Putamen (tissue), 1 donor: ENCODE measurements around the gene GALNT8.
"Not testable (repeated sequence)": the region's sequence is repeated elsewhere in the genome, so short reads cannot be mapped to it uniquely, and the experiment has no call there.

Source experiments
- DNase-seq: peaks from one replicate; pipeline ENCODE4 v3.0.0-alpha.2; 2016; ENCODE audit warnings: low spot score

GALNT8 gene, protein sequence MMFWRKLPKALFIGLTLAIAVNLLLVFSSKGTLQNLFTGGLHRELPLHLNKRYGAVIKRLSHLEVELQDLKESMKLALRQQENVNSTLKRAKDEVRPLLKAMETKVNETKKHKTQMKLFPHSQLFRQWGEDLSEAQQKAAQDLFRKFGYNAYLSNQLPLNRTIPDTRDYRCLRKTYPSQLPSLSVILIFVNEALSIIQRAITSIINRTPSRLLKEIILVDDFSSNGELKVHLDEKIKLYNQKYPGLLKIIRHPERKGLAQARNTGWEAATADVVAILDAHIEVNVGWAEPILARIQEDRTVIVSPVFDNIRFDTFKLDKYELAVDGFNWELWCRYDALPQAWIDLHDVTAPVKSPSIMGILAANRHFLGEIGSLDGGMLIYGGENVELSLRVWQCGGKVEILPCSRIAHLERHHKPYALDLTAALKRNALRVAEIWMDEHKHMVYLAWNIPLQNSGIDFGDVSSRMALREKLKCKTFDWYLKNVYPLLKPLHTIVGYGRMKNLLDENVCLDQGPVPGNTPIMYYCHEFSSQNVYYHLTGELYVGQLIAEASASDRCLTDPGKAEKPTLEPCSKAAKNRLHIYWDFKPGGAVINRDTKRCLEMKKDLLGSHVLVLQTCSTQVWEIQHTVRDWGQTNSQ

DNA sequence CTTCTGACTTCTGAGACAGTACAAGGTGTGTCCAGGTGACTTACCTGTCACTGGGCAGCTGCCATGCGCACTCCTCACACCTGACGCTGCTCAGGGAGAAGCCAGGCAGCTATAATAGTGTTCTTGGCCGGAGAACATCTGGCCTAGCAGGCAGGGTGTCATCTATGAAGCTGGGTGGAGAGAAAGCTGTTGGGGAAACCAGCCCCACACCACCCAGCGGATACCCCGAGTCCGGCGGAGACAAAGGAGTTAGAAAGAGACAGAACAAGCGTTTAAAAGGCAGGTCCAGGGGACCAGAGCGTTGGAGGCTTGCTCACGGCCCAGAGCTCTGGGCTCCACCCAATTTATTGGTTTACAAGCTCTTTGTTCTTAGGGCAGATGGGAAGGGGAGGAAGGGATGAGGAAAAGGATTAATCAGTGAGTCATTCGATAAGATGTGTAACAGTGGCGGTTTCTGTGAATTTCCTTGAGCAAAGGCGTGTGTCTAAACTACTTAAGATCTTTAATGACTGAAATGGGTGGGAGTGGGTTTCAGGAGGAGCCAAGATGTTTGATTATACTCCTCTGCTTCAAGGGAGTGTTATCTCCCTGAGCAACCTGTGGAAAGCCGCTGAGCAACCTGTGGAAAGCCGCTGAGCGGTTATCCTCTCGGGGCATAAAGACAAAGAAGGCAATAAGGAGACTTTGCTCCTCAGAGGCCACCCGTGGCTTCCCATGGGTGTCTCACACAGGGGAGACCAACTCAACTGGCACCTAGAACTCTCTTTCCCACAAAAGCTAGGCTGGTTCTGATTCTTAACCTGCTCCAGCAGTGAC lies at the start of gene GALNT8:
TSS of gene GALNT8 (plus strand) at position 580 of the 816 bp plus-strand sequence. CDS start 278 bp downstream, outside the sequence.
- no peak for DNase-seq

- no peak for DNase-seq
These were observed 40.5 kb upstream of the GALNT8 start for GRCh38 chr12:4679711-4680110.

GRCh38 chr12:4681732-4682131 lies 38.5 kb upstream of the GALNT8 start:
- DNase-seq = no peak

DNA sequence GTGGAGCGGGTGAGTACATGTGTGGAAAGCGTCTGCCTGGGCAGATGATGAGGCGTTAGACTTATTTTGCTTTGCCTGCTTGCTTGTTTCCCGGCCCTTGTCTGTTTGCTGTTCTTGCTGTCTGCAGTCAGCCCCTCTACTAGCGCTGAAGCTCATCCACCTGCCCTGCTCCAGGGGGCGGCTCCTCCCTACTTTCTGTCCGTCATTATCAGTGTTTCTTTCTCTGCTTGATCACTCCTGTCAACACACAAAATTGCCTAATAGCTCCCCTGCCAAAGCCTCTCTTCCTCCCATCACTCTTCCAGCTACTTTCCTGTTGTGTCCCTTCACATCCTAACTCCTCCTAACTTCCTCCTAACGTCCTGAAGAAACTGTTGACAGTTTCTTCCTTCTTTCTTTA lies 34.9 kb upstream of the GALNT8 start:
- DNase-seq = no peak

DNA sequence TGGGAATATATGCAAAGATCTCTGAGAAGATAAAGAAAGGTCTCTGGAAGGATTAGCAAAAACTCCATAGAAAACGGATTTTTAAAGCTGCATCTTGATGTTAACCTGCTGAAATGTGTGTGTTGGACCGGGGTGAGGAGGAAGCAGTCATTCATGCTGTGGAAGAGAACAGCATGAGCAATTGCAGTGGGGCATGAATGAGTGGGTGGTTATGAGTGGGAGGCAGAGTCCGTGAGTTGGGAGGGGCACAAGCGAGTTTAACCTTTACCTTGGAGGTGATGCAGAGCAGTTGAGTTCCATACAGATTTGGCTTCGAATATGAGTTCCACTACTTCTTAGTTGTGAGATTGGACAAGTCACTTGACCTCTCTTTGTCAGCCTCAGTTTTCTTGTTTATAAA lies 29.4 kb upstream of the GALNT8 start:
- no peak for DNase-seq

- peak; percentile 42 for DNase-seq
These were observed 19.6 kb upstream of the GALNT8 start for GRCh38 chr12:4700621-4701026.

GRCh38 chr12:4701395-4702190 lies 18.6 kb upstream of the GALNT8 start:
- peak; percentile 1 for DNase-seq

GRCh38 chr12:4703676-4704075 lies 16.5 kb upstream of the GALNT8 start:
- no peak for DNase-seq

GRCh38 chr12:4705824-4706223 lies 14.4 kb upstream of the GALNT8 start:
- no peak for DNase-seq

DNA sequence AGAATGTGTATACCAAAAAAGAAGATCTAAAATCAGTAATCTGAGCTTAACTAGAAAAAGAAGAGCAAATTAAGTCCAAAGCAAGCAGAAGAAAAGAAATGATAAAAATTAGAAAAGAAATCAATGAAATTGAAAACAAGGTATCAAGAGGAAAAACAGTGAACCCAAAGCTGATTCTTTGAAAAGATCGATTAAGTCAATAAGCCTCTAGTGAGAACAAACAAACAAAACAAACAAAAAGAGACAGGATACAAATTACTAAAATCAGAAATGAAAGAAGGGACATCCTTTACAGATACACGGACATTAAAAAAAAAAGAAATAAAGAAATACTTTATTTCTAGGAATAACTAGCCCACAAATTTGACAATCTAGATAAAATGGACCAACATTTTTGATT lies 12.9 kb upstream of the GALNT8 start:
- DNase-seq = no peak

DNA sequence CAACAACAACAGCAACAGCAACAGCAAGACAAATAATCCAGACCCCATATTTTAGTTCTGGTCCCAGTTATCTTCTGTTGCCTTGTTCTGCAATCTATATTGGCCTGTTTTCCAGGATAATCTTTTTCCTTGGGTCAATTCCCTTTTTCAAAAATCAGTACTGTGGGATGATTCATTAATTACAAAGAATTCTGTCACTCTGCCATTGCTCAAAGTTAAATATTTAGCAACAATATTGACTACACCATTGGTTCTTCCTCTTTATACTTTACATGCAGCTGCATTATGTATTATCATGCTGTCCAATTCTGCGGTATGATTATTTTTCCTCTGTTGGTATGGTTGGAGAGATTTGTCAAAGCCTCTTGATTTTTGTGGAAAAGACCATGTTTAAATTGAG lies 10.1 kb upstream of the GALNT8 start:
- no peak for DNase-seq

DNA sequence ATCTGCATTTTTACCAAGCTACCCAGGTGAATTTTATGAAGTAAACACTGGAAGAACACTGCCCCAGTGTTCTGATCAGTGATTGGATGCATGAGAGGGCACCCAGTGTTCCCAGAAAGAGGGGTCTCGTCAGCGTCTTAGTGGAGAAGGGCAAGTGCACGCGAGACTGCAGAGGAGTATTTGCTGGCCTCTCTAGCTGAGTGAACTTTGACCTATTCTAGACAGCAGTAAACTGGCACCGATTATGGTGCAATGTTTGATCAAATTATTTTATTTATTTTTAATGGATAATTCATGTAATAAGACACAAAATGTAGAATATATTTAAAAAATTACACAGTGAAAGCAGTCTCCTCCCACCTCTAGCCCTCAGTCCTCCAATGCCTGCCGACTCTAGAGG lies 5.3 kb upstream of the GALNT8 start:
- DNase-seq = no peak

- no peak for DNase-seq
These were observed 2.4 kb upstream of the GALNT8 start for GRCh38 chr12:4717806-4718205.

DNA sequence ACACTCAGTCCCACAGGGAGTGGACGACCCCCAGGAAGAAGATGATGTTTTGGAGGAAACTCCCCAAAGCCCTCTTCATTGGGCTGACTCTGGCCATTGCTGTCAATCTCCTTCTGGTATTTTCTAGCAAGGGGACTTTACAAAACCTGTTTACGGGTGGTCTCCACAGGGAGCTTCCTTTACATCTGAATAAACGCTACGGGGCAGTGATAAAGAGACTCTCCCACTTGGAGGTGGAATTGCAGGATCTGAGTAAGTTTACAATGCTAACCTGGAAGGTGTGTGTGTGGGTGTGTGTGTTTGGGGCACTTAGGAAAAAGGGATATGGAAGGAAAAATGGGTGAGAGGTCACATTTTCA lies 416 bp downstream of the GALNT8 start:
- no peak for DNase-seq

GRCh38 chr12:4721587-4721986 lies 1.4 kb downstream of the GALNT8 start:
- DNase-seq = not testable (repeated sequence)

DNA sequence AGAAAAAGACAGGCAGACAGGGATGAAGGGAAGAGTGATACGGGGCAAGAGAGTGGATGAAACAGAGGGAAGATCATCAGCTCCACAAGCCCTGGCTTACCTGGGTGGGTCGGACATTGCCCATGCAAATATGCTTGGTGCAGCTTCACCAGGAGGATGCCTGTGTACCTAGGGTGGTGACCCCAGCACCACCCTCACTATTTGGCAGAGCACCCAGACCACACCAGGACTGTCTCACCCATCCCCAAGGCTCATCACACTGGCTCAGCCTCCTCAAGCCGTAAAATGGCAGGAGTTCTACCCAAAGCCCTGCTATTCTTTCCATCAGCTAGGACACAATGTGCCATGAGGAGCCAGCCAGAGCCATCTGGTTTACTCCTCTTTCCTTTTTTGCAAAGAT lies 3.0 kb downstream of the GALNT8 start:
- no peak for DNase-seq

- no peak for DNase-seq
These were observed 4.9 kb downstream of the GALNT8 start for GRCh38 chr12:4725057-4725456.

GRCh38 chr12:4734625-4735340 lies 14.6 kb downstream of the GALNT8 start:
- no peak for DNase-seq

- no peak for DNase-seq
These were observed 15.9 kb downstream of the GALNT8 start for GRCh38 chr12:4736091-4736490.

DNA sequence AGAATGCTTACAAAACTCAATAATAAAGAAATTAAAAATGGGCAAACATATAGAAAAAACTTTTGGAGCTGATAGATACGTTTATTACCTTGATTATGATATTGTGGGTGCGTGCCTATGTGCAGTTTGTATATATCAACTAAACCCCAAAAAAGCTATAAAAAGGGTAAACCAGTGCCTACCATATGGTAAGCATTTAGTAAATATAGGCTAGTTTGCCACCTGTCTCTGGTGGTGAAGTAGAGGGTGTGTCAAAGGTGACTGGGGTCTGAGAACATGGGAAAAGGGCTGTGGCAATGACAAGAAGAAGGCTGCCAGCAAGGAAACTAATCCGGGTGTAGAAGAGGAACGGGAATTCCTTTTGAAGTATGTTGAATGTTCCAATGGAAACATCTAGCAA lies 18.3 kb downstream of the GALNT8 start:
- no peak for DNase-seq

GRCh38 chr12:4742416-4742970 lies 22.3 kb downstream of the GALNT8 start:
- DNase-seq = peak; percentile 13
